Left ventricle myocardium inferior (tissue), 1 donor: ENCODE measurements around the gene AFDN. TPM values are rescaled to one million over a fixed set of nuclear protein-coding genes. Genes with fewer than 3 reads are reported as not detected.

Experiments
- DNase-seq: peaks from one replicate; pipeline ENCODE4 v3.0.0-alpha.2; 2020
- H3K27ac ChIP-seq: fragments of 200-600 bp; replicated peaks from 2 replicates; pipeline ENCODE4 v1.8.0; 2021
- H3K27me3 ChIP-seq: fragments of 200-600 bp; 2 replicates; pipeline ENCODE4 v1.8.0; 2021; ENCODE audit warnings: low read depth
- H3K36me3 ChIP-seq: fragments of 200-600 bp; 2 replicates; pipeline ENCODE4 v1.8.0; 2021
- H3K4me1 ChIP-seq: fragments of 200-600 bp; 2 replicates; pipeline ENCODE4 v1.8.0; 2021
- H3K4me3 ChIP-seq: fragments of 200-600 bp; 2 replicates; pipeline ENCODE4 v1.8.0; 2021; ENCODE audit warnings: mild to moderate bottlenecking, moderate library complexity
- H3K9me3 ChIP-seq: fragments of 200-600 bp; replicated peaks from 2 replicates; pipeline ENCODE4 v1.8.0; 2021
- intact Hi-C: fragments of 100-400 bp; cut with micrococcal nuclease; formaldehyde crosslinking; loops from one replicate; pipeline ENCODE4 v1.11.0; 2022
- total RNA-seq: library from RNA; stranded (reverse); fragmentation: NEBNext Ultra II Directional; extraction: Animal tissue kit (Norgen Biotek cat#: 25700); gene quantifications from one replicate; pipeline ENCODE4 v1.2.1, GENCODE V29; 2021
- TF ChIP-seq, protein P1 (sequence below): fragments of 200-600 bp; IDR thresholded peaks from 2 replicates; pipeline ENCODE4 v1.8.0; 2021; ENCODE audit warnings: antibody characterized with exemption, mild to moderate bottlenecking, borderline replicate concordance
- donor health status: DM: no; HTN: yes; CAD: no; lungs with severe emphysema.

The AFDN gene
- total RNA-seq, 1 donor from 2014 or later = 54.9 TPM

DNA sequence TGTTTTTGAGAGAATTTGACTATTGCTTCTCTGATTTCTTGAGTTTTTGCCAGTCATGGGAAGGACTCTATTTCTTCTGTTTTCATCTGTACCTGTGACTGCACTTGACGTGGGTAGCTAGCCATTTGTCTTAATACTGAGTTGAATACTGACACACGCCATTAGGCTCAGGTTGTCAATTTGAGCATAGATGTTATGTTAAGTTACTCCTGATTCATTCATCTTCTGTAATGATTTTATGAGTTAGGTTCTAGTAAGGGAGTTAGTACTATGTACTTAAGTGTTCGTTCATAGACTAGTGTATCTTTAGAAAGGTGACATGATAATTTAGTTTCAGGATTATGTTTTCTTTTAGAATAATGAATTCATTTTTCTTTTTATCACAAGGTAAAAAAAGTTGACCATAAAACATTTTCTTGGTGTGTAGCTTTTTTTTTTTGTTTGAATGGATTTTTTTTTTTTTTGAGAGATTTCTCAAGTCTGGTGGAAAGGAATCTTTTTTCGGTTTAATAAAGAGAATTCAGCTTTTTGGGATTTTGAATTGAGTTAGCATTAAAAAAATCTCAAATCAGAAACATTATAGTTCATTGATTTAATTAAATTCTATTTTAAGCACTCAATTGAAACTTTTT, 1.7 kb downstream of the AFDN start:
- no peak for DNase-seq
- H3K27ac ChIP-seq = peak overlapping the region; percentile 77
- H3K4me1 ChIP-seq = peaks cover 78% of the 10 kb centered on the region
- H3K9me3 ChIP-seq = no peaks in the 10 kb centered on the region
- no peaks in the 10 kb centered on the region for H3K36me3 ChIP-seq
- H3K4me3 ChIP-seq = peak overlapping the region; percentile 87
- TF ChIP-seq, protein P1, sequence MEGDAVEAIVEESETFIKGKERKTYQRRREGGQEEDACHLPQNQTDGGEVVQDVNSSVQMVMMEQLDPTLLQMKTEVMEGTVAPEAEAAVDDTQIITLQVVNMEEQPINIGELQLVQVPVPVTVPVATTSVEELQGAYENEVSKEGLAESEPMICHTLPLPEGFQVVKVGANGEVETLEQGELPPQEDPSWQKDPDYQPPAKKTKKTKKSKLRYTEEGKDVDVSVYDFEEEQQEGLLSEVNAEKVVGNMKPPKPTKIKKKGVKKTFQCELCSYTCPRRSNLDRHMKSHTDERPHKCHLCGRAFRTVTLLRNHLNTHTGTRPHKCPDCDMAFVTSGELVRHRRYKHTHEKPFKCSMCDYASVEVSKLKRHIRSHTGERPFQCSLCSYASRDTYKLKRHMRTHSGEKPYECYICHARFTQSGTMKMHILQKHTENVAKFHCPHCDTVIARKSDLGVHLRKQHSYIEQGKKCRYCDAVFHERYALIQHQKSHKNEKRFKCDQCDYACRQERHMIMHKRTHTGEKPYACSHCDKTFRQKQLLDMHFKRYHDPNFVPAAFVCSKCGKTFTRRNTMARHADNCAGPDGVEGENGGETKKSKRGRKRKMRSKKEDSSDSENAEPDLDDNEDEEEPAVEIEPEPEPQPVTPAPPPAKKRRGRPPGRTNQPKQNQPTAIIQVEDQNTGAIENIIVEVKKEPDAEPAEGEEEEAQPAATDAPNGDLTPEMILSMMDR = no peak
- intact Hi-C loops = no loop called here
- no peaks in the 10 kb centered on the region for H3K27me3 ChIP-seq

DNA sequence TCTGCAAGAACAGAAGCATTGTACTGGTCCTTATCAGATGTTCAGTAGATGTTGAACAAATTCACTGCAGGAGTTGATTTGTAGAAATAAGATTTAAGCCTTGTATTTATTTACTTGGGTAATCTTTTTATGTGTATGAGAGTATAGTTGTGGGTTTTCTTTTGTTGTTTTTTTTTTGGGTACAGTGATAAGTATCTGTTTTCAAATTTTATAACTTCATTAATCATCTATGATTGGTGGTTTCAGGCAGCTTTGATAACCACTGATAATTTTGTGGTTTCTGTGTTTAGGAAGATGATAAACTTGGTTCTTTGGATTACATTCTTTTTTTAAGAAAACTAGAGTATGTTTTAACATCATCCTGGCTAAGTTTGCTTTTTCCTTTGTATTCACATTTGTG, 2.8 kb downstream of the AFDN start:
- Histone ChIP-seq H3K4me1 (peaks cover 79% of the 10 kb centered on the region), H3K36me3 (no peaks in the 10 kb centered on the region), H3K9me3 (no peaks in the 10 kb centered on the region), H3K27me3 (no peaks in the 10 kb centered on the region), H3K27ac (no peak overlapping the region), H3K4me3 (no peak overlapping the region)
- DNase-seq = no peak
- TF ChIP-seq, protein P1 = no peak
- intact Hi-C loops = no loop called here

DNA sequence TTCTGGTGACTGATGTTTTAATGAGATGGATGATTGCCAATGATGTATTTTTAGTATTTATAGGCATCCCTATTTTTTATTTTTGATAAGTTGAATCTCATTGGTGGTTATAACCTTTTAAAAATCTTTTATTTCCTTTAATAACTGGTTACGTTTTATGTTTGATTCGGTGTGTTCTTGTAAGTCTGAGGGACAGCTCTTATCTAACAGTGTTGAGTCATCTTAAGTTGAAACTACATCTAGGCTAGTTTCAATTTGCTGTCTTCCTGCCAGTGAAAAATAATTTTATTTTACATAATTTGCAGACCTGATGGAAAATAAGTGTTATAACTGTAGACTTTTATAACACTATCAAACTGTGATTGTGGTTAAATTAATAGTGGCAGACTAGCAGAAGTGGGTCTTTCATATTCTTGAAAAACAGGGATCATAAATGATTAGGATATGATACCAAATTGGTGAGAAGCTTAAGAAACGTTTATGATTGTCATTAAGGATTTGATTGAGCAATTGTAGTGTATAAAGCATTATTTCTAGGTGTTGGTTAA, 4.6 kb downstream of the AFDN start:
- intact Hi-C loops = no loop called here
- H3K4me1 ChIP-seq = peaks cover 67% of the 10 kb centered on the region
- H3K4me3 ChIP-seq = no peak overlapping the region
- H3K27ac ChIP-seq = no peak overlapping the region
- no peaks in the 10 kb centered on the region for H3K9me3 ChIP-seq
- no peaks in the 10 kb centered on the region for H3K36me3 ChIP-seq
- DNase-seq = no peak
- TF ChIP-seq, protein P1 = no peak
- no peaks in the 10 kb centered on the region for H3K27me3 ChIP-seq

DNA sequence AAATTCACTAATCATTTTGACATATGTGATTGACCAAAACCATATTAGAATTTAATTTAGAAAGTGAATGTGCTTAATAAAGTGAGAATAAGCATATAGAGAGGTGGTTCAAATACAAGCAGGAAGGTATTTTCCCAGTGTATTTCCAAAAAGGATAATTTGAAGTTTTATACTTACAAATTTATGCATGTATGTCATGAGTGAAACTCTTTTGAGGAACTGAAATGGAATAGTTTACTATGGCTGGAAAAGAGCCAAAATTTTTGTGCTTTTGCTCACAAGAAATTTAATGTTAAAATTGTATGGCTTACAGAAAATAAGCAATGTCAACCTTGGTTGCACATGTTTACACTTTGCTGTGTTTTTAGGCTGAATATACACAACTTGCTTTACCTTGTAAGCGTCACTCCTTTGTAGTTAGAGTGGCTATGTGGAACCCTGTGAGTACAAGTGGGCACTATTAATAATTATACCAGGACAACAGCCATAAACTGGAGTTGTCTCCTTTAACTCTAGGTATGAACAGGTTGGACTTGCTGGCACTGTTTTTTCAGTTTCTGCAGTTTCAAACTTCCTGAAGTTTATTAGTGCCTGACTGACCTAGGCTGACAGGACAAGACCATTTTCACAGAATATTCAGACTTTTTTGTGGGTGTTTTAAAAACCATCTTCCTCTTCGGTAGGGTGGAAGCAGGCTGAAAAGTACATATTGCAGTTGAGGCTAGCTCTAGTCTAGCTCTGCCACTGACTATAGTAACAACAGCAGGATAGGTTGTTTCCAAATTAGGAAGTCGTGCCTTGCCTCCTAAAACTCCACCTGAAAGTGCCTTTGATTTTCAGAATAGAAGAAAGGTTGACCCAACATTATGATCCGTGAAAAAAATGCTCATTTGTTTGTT, 6.0 kb downstream of the AFDN start:
- Histone ChIP-seq H3K27ac (no peak overlapping the region), H3K36me3 (no peaks in the 10 kb centered on the region), H3K27me3 (no peaks in the 10 kb centered on the region), H3K4me1 (peaks cover 64% of the 10 kb centered on the region), H3K4me3 (no peak overlapping the region), H3K9me3 (no peaks in the 10 kb centered on the region)
- TF ChIP-seq, protein P1 = no peak
- no peak for DNase-seq
- intact Hi-C loops = no loop called here

DNA sequence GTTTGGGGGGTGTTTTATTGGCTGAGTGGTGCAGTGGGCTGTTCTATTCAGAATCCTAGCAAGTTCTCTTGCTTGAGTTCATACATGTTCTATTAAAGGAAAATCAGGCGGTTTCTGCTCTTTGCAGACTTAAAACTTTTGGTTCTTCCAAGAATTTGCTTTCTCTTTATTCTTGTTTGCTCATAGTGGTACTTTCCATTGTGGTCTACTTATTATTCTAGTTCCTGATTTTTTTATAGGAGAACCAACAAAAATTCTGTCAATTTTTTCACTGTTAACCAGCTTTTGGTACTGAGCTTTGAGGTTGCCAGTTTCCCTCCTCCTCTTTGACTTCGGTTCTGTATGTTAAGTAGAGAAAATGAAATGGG, 6.7 kb downstream of the AFDN start:
- no peaks in the 10 kb centered on the region for H3K36me3 ChIP-seq
- no peak for DNase-seq
- H3K27ac ChIP-seq = no peak overlapping the region
- TF ChIP-seq, protein P1 = no peak
- intact Hi-C loops = no loop called here
- no peak overlapping the region for H3K4me3 ChIP-seq
- H3K9me3 ChIP-seq = no peaks in the 10 kb centered on the region
- no peaks in the 10 kb centered on the region for H3K27me3 ChIP-seq
- H3K4me1 ChIP-seq = peaks cover 58% of the 10 kb centered on the region
